ENCODE data around the gene PUM2.

- TF ChIP-seq CTCF (IDR thresholded peaks at IDR 0.05), result no peak
- TF ChIP-seq EP300 (IDR thresholded peaks at IDR 0.05), result no peak
Observed at GRCh38 chr2:20201671-20202070, 149.0 kb downstream of the PUM2 start.
